GM23248 (cell line): ENCODE data around the gene DAAM1.

Experiments
- EZH2 ChIP-seq: fragments of 200-600 bp; sonication (generic); IDR thresholded peaks from 2 replicates; pipeline ENCODE4 v1.6.1; 2018; ENCODE audit warnings: antibody characterized with exemption, mild to moderate bottlenecking; ENCODE audit not compliant: insufficient read depth, poor library complexity, severe bottlenecking
- EZH2phosphoT487 ChIP-seq: fragments of 200-600 bp; sonication (generic); IDR thresholded peaks from 2 replicates; pipeline ENCODE4 v1.6.1; 2018; ENCODE audit warnings: antibody characterized with exemption, moderate library complexity, mild to moderate bottlenecking, low read depth; ENCODE audit not compliant: insufficient read depth

- TF ChIP-seq EZH2phosphoT487 (no peak), EZH2 (no peak)
Measured at GRCh38 chr14:59183150-59183549, 5.3 kb upstream of the DAAM1 start.
